Dedifferentiated amniotic fluid mesenchymal stem cell (primary cell): ENCODE measurements around the gene FRMPD2.

Source experiments
- DNase-seq: peaks from one replicate; pipeline ENCODE4 v3.0.0-alpha.2; 2016; ENCODE audit errors: extremely low spot score

FRMPD2 gene

GRCh38 chr10:48274636-48275035 is at the start of gene FRMPD2:
FRMPD2 (minus strand) TSS chr10:48274696; CDS start chr10:48274567, 129 bp downstream.
- DNase-seq: no peak

- no peak for DNase-seq
Observed at GRCh38 chr10:48322017-48322416, 47.5 kb upstream of the FRMPD2 start.

GRCh38 chr10:48317321-48317990 is 43.0 kb upstream of the FRMPD2 start:
- DNase-seq: no peak

- no peak for DNase-seq
Observed at GRCh38 chr10:48316236-48316635, 41.7 kb upstream of the FRMPD2 start.

- DNase-seq: no peak
Observed at GRCh38 chr10:48314107-48314506, 39.6 kb upstream of the FRMPD2 start.

- no peak for DNase-seq
Observed at GRCh38 chr10:48309711-48310226, 35.3 kb upstream of the FRMPD2 start.

- no peak for DNase-seq
Observed at GRCh38 chr10:48307711-48308018, 33.2 kb upstream of the FRMPD2 start.

GRCh38 chr10:48306870-48307710 is 32.6 kb upstream of the FRMPD2 start:
- peak; percentile 39 for DNase-seq

- peak; percentile 74 for DNase-seq
Observed at GRCh38 chr10:48306265-48306869, 31.9 kb upstream of the FRMPD2 start, which contains the start of gene MAPK8. MAPK8 (plus strand) TSS chr10:48306677; CDS start chr10:48401661, 94,984 bp downstream.

- no peak for DNase-seq
Observed at GRCh38 chr10:48305905-48306264, 31.4 kb upstream of the FRMPD2 start.

- DNase-seq: no peak
Observed at GRCh38 chr10:48302515-48303476, 28.3 kb upstream of the FRMPD2 start.

- DNase-seq: no peak
Observed at GRCh38 chr10:48300556-48300955, 26.1 kb upstream of the FRMPD2 start.

GRCh38 chr10:48299692-48300091 is 25.2 kb upstream of the FRMPD2 start:
- no peak for DNase-seq

GRCh38 chr10:48299066-48299465 is 24.6 kb upstream of the FRMPD2 start:
- DNase-seq: no peak

GRCh38 chr10:48296576-48297098 is 22.1 kb upstream of the FRMPD2 start:
- no peak for DNase-seq

GRCh38 chr10:48294431-48294830 is 19.9 kb upstream of the FRMPD2 start:
- DNase-seq: no peak

- DNase-seq: no peak
Observed at GRCh38 chr10:48292616-48293015, 18.1 kb upstream of the FRMPD2 start.

GRCh38 chr10:48291190-48291589 is 16.7 kb upstream of the FRMPD2 start:
- no peak for DNase-seq

GRCh38 chr10:48290286-48290685 is 15.8 kb upstream of the FRMPD2 start:
- no peak for DNase-seq

- peak; percentile 29 for DNase-seq
Observed at GRCh38 chr10:48289501-48290238, 15.2 kb upstream of the FRMPD2 start.
